Activated CD4-positive, alpha-beta T cell treated with anti-CD3 and anti-CD28 coated beads, Interleukin-2, amount 50 U/mL, for 16 hours (primary cell): Measurements from ENCODE around the gene SLC7A6.
A peak's percentile ranks its signal among the peaks of the same experiment; 100 is the strongest.

Source experiments
- DNase-seq: peaks from one replicate; pipeline ENCODE4 v3.0.0-alpha.2; 2020

The SLC7A6 gene

DNA sequence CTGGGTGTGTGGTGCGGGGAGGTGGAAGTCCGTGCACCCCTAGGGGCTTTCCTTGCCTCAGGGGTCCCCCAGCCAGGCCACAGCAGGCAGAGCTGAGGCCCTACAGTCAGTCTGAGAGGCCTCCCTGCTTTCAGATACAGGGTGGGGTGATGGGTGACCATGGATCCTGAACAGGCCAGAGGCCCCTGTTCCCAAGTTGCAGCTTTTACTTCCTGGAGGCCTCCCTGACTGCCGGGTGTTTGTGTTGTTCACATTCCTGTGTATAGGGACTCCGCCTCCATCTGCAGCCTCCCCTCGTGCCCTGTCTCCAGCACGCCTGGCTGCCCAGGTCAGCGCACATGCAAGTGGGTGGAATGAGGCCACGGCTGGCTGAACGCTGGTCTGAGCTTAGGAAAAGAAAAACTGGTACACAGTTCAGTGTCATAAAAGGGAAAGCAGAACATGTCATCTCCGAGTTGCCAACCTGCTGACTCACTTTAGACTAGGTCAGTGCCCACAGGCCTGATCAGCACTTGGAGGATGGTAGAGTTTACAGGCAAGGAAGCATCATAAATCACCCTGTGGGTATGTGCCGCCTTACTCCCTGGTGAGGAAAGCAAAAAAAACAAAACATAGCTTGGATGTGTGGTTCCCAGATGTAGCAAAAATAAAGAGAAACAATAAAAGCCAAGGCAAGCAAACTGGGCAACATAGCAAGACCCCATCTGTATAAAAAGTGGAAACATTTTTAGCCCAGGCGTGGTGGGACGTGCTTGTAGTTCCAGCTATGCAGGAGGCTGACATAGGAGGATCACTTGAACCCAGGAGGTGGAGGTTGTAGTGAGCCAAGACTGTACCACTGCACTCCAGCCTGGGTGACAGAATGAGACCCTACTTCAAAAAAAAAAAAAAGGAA lies 6.2 kb upstream of the SLC7A6 start:
- DNase-seq = no peak

DNA sequence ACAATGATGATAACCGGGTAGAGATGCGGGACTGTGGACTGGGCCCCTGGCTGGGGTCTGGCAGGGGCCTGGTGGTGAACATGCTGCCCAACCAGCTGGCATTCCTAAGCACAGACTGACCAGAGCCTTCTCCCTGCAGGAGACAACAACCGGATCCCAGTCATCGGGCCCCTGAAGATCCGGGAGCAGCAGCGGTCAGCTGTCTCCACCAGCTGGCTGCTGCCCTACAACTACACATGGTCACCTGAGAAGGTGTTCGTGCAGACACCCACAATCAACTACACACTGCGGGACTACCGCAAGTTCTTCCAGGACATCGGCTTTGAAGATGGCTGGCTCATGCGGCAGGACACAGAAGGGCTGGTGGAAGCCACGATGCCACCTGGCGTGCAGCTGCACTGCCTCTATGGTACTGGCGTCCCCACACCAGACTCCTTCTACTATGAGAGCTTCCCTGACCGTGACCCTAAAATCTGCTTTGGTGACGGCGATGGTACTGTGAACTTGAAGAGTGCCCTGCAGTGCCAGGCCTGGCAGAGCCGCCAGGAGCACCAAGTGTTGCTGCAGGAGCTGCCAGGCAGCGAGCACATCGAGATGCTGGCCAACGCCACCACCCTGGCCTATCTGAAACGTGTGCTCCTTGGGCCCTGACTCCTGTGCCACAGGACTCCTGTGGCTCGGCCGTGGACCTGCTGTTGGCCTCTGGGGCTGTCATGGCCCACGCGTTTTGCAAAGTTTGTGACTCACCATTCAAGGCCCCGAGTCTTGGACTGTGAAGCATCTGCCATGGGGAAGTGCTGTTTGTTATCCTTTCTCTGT lies 5.1 kb upstream of the SLC7A6 start:
- no peak for DNase-seq

DNA sequence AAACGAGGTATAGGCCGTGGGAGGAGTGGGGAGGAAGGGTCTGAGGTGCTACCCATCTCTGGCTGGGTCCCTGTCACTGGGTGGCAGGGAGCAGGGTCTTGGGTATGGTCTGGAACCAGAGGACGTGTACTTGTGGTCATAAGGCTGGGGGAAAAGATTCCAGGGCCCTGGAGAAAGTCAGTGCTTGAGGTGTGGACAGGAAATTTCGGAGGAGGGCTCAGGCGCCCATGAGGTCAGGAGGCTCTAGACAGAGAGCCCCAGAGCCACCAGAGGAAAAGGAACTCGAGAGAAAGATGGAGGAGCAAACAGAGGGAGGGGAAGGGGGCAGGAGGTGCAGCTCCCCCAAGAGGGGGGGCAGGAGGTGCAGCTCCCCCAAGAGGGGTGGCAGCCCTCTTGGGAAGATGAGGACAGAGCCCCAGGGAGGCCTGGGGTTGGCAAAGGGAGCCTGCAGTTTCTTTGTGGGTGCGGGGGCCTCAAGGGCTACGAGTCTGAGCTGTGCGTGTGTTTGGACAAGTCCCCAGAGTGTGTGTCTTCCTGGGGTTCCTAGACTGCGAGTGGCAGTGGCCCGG lies 683 bp upstream of the SLC7A6 start:
- no peak for DNase-seq

DNA sequence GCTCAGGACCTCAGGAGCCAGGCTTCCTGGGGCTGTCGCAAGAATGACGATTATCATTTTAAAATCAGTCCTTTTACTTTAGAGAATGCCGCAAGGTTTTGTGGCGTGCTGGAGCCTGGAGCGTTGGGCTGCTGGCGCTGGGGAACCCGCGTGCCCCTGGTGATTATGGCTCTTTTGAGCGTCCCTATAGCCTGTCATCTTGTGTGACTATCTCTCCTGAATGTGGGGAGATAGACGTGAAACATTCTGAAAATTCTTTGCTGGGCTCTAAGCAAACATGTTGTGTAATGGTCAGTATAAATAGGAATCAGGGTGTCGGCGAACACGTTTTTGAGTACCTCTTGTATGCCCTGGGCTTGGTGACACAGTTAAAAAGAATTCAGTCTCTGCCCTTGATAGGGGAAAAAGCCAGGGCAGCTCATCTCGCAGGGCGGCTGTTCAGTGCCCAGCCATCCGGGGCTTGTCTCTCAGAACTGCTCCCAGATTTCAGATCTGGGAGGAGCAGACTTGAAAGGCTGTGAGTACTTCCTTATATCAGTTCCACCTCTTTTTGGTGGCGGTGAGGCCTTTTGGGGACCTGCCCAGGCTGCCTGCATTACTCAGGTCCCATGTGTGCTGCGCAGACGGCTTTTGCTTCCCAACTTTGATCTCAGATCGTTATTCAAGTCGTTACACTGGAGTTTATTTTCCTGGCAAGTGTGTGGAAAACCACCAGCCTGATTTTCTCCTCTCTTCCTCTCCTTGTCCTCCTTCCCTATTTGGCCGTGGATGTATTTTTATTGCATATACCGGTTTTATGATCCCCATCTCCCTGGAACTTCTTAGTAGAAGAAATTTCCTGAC lies 973 bp downstream of the SLC7A6 start:
- peak; percentile 63 for DNase-seq

DNA sequence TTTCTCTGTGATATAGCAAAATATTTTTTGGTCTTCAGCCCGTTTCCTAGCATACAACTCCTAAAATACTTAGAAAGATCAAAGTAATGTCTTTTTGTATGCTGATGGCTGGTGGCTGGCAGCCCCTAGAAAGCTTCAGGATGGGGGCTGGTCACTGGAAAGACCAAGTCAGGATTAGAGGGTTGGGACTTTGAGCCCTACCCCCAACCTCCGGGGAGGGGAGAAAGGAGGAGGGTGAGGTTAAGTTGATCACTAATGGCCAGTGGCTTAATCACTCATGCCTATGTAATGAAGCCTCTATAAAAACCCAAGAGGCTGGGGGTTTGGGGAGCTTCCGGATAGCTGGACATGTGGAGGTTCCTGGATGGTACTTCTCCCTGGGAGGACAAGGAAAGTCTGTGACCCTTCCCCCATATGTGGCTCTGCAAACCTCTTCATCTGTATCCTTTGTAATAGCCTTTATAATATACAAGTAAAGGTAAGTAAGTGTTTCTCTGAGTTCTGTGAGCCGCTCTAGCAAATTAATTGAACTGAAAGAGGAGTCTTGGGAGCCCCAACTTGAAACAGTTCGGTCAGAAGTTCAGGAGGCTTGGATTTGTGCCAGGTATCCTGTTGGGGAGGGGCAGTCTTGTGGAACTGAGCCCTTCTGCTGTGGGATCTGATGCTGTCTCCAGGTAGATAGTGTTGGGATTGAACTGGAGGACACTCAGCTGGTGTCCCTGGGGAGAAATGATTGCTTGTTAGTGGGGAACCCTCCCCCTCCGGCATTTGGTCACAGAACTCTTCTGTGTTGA lies 3.5 kb downstream of the SLC7A6 start:
- no peak for DNase-seq

DNA sequence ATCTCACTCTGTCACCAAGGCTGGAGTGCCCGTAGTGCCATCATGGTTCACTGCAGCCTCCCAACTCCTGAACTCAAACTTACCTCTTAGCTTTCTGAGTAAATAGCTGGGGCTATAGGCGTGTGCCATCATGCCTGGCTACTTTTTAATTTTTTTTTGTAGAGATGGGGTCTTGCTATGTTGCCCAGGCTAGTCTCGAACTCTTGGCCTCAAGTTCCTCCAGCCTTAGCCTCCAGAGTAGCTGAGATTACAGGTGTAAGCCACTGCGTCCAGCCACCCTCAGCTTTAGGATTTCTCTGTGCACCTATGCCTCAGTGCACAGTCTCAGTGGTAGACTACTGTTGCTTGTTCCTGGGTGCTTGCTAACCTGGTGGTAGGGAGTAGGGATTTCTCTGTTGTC lies 5.5 kb downstream of the SLC7A6 start:
- DNase-seq = no peak

DNA sequence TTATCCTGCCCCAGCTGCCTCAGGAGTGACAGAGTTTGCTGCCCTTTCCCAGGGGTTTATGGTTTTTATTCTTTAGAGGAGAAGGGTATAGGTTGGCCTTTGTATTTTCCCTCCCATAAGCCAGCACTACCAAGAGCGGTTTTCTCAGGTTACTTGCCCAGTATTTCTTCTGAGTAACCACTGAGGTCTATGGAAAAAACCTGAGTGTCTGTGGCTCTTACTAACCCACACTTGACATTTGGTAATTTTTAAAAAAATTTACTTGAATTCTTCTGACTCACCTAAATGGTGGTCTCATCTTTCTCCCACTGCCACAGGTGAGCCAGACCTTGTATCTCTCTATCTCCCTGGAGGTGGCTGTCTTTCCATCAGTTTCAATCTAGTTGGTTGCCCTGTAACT lies 6.0 kb downstream of the SLC7A6 start:
- DNase-seq = no peak

DNA sequence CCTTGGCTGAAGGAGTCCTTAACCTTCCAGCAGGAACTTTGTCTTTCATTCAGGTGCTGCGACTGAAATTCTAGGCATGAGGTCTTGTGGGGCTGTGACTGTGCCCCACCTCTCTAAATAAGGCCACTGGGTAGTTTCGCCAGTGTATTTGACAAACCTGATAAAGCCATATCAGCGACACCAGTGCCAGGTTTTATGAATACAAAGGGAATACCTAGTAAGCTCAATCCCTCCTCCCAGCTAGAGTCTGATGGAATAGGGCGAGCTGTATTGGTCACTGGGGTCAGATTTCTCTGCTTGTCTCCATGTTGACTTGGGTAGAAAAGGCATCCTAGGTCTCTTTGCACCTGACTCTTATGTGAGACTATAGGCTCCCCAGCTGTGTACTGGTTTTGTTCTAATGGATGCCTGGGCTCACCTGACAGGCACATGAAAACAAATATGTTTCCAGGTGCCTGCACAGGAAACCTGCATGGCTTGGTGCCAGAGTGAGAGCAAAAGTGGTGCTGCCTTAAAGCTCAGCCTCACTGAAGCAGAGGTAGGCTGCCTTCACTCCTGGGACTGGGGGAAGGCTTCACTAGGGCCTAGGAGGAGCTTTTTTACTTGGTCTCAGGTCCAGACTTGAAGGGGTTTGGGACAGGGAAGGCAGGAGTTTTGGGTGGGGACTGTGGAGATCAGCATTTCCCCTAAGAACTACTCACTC lies 8.3 kb downstream of the SLC7A6 start:
- DNase-seq = no peak

DNA sequence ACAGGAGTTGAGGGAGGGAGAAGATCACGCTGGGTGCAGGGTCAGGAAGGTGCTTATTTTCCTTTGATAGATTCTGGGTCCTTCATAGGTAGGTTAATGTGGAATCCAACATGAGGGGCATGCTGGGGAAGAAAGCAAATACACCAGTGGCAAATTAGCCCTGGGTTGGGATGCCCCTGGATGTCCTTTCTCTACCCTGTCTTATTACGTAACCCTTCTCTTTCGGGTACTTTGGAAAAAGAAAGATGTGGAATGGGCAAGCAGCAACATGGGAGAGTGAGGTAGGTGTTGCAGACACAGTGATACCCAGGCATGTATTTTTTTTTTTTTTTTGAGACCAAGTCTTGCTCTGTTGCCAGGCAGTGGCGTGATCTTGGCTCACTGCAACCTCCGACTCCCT lies 9.1 kb downstream of the SLC7A6 start:
- no peak for DNase-seq

DNA sequence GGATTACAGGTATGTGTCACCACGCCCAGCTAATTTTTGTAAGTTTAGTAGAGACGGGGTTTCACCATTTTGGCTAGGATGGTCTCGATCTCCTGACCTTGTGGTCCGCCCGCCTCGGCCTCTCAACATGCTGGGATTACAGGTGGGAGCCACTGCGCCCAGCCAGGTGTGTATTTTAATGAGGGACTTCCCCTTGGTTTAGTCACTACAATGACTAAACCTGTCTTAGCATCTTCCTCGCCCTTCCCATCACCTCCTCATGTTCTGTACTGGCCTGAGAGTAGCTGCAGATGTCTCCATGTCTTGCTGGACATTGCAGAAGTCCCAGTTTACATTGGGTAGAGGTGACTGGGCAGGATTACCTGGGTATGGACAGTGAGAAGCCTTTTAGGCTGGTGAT lies 9.6 kb downstream of the SLC7A6 start:
- no peak for DNase-seq

DNA sequence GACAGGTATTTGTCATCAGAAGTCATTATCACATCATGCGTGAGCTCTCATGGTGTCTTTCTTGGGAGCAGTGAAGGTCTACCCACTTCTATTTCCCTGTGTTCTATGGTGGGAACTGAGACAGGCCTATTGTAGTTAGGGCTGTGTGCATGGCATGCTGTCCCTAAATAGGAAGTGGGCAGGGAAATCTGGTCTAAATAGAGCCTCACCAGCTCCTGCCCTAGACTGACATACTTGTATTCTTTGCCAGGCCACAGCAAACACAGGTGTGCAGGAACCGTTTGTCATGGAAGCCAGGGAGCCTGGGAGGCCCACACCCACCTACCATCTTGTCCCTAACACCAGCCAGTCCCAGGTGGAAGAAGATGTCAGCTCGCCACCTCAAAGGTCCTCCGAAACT lies 10.1 kb downstream of the SLC7A6 start:
- DNase-seq = no peak

DNA sequence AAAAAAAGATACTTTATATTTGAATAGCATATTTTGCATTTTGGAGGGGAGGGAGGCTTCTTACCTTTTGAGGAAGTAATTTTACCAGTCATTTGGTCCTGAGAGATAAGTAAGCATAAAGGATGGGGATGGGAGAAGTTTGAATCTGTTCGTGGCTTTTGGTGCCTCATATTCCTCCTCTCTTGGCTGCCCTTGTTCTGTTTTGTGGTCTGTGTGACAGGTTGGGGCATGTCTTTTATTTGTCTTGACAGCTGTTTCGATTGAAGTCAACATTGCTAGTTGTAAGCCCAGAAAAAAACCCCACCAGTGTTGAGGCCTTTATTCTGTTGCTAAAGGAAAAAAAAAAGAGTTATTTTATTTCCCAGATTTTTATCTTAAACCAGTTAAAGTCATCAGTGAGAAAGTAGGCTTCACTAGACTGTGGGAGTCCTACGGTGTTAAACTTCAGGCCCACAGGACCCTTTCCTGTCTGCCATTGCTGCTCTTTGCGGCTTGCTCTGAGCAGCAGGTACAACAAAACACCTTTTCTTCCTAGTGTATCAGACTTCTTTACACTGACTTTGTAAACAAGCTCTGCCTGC lies 11.4 kb downstream of the SLC7A6 start:
- DNase-seq = peak; percentile 73

DNA sequence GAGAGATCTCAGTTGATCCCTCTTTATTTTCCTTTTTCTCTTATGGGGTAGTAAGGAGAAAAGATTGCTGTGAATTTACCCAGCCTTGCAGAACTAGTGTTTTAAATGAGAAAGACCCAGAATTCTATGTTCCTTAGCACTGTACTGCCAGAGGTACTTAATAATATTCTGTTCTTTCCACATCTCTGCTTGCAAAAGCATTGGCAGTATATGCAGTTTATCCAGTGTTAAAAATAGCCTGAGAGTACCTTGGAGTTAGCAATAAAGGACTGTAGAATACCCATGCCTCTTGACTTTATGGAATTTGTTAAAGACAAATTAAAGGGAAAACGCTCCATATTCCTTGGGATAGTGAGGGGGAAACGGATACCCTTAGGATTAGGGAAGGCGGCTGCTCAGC lies 11.9 kb downstream of the SLC7A6 start:
- no peak for DNase-seq

DNA sequence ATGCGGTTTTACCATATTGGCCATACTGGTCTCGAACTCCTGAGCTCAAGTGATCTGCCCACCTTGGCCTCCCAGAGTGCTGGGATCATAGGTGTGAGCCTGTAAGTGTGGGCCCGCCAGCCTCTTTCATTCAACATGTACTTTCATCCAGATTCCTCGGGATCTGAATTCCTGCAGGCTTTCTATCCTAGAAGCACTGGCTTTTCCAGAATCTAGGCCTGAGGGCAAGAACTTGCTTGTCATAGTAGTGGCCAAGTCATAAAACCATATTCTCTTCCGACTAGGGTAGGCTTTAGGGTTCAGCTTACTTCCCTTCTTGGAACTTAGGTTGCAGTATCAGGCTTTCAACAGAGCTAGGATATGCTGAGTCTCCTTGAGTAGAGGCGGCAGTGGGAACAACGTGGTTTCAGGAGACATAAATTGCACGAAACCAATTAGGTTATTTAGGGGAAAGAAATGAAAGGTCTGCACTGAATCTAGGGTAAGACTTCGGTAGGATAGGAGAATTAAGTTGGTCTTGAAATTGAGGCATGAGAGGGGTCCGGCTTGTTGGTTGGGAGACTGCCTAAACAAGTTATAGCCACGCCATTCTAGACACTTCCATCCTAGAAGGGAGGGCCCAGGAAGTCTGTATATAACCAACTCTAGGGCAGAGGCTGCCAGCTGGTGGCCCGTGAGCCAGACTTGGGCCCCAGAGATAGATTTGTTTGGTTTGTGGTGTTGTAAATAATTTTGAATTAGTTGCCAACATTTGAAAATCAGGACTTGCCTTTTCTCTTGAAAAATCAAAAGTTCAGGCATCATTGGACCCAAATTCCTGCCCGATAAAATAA lies 15.6 kb downstream of the SLC7A6 start:
- DNase-seq = no peak

DNA sequence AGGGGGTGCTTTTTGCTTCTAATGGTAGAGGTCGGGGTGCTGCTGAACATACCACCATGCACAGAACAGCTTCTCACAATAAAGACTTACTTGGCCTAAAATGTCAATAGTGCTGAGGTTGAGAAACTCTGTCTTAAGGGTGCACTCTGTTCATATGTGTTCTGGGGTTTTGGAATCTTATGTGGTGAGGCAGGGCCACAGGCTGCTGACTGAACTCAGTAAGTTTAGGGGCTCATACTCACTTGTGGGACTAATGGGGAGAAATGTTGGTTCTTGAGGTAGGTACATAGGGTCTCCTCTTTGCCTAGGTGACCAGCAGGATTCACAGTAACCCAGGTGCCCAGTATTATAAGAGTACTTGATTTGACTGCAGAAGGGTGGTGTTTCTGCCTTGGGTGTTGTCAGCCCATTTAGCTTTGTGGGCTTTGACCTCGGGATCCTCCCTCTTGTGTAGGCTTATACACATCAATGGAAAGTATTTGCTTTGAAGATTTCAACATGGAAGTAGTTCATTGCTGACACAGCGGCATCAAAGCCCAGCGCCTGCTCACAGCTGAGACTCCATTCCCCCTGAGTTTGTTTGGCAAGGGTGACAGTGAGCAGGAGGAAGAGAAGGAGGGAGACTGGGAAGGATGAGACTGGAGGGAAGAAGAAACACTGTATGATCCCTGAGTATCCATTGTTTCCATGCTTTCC lies 17.2 kb downstream of the SLC7A6 start:
- no peak for DNase-seq

DNA sequence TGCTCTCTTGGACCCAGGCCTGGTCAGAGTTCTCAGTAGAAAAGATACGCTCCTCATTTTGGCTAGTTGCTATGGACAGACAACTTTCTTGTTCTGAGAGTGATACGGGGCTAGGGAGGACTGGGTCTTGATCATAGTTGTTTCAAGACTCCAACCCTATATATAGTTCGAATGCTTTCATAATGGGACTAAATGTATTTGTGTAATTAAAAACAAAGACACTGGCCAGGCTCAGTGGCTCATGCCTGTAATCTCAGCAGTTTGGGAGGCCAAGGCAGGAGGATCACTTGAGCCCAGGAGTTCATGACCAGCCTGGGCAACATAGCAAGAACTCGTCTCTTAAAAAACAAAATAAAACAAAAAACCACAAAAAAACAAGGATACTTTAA lies 17.7 kb downstream of the SLC7A6 start:
- no peak for DNase-seq

DNA sequence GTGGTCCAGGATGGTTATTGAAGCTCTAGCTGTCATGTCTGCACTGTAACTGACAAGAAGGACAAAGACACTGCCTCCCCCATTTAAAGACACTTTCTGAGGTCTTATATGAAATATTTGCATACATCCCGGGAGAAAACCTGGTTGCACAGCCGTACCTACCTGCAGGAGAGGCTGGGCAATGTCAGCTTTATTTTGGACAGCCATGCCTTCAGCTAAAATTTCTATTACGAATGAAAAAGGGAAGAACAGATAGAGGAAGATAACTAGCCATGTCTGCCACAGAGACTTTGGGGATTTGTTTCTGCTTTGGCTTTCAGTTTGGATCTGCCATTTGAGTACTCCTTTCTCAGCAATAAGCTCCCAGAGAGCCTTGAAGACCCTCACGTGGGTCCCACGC lies 19.0 kb downstream of the SLC7A6 start:
- no peak for DNase-seq

DNA sequence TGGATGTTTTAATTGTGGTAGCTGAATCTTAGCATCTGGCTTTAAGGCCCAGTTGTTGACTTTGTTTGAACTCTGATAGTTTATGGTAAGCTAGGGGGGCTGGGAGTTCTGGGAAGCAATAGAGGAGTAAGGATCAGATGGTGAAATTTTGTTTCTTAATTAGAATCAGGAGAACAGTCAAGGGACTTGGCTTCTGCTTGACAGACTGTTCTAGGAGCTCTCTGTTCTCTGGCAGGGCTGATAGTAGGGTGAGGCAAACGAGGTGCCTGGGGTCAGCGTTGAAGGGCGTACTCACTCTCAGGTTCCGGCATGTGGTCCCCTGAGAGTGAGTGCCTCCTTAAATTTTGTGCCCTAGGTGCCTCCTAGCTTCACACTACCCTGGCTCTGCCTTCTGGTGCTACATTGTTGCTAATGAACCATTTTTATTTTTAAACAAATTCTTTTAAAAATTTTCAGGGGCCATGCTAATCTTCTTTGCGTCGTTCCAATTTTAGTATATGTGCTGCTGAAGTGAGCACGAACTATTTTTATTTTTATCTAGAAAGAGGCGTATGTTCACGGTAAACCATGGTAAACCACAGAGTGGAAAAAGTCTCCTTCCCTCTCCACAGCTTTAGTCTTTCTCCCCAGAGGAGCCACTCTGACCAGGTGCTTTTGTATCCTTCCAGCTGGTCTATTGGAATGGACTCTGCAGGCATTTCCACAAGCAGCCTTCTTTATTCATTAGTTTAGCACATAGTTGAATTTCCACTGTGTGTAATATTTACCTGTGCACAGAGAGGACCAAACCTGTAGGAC lies 19.7 kb downstream of the SLC7A6 start:
- no peak for DNase-seq

DNA sequence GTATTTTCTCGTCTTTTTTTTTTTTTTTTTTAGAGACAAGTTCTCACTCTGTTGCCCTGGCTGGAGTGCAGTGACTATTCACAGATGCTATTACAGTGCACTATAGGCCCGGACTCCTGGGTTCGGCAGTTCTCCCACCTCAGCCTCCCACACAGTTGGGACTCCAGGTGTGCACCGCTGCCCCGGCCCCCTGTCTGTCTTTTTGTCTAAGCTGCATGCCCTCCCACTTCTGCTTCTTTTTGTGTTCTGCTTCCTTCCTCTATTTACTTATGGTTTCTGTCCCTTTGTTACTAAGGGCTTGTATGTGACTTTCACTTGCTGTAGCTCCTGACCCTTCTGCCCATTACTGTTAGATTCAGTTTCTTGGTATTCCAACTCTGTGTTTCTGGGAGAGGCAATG lies 20.5 kb downstream of the SLC7A6 start:
- no peak for DNase-seq
